NOMO-1 (cell line): Measurements from ENCODE around the gene ZMIZ1.

Source experiments
- DNase-seq, 2 experiments: peaks; one replicate each; lab custom pipeline; 2025; ENCODE audit not compliant: unreplicated experiment in 2 of 2; lab: John Stamatoyannopoulos, UW

ZMIZ1 gene

GRCh38 chr10:79345241-79346011 is 276.7 kb downstream of the ZMIZ1 start:
- DNase-seq: peak in 1 of 2 experiments; percentile 33

- no peak for DNase-seq
Measured at GRCh38 chr10:79346012-79346340, 277.2 kb downstream of the ZMIZ1 start.

GRCh38 chr10:79346388-79347225 is 277.8 kb downstream of the ZMIZ1 start:
- DNase-seq: no peak

GRCh38 chr10:79347226-79347893 is 278.6 kb downstream of the ZMIZ1 start, which contains the start of gene PPIF:
Gene PPIF, plus strand, starts transcription at chr10:79347469. Its CDS starts 80 bp downstream, at chr10:79347549.
- peak; percentile 83 to 93 for DNase-seq

- peak; percentile 61 to 68 for DNase-seq
Measured at GRCh38 chr10:79347894-79348639, 279.3 kb downstream of the ZMIZ1 start.

GRCh38 chr10:79348640-79348988 is 279.8 kb downstream of the ZMIZ1 start:
- DNase-seq: no peak

- DNase-seq: no peak
Measured at GRCh38 chr10:79349072-79349491, 280.3 kb downstream of the ZMIZ1 start.

DNA sequence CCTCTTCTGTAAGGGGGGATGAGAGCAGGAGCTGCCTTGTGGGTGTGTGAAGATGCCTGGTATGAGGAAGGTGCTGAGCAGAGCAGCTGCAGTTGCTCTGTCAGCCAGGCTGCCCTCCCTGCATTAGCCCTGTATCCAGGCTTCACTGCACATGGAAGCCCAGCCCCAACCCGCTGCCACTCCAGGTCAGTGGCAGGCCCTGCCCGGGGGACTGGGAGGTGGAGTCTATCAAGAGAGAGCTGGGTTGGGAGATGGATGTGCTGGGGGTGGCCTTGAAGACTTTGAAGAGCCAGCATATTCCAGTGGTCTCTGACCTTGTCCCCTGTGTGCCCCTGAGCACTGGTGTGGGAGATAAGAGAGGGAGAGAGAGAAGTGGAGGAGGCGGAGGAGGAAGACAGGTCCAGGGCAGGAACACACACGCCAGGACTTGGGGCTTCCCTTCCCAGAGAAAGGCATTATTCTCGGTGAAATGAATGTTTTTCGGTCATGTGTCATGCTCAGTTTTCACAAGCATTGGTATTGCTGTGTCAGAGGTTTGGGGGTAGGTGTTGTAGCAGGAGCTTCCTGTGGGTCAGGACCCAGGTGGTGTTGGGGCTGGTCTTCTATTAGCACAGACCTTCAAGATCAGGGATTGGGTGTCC is 281.1 kb downstream of the ZMIZ1 start:
- no peak for DNase-seq

GRCh38 chr10:79350407-79351154 is 281.8 kb downstream of the ZMIZ1 start:
- no peak for DNase-seq

DNA sequence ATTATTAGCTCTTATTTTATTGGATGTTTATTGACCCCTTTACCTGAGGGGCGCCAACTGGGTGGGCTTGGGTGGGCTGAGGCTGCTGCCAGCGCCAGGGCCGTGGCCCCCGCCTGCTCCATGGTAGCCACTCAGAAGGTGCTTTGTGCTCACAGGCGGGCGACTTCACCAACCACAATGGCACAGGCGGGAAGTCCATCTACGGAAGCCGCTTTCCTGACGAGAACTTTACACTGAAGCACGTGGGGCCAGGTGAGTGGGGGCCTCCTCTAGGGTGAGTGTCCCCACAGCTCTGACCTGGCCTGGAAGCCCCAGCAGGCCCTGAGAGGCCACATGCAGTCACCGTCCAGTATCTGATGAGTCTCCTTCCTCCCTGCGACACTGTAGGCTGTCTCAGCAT is 282.6 kb downstream of the ZMIZ1 start:
- DNase-seq: no peak

DNA sequence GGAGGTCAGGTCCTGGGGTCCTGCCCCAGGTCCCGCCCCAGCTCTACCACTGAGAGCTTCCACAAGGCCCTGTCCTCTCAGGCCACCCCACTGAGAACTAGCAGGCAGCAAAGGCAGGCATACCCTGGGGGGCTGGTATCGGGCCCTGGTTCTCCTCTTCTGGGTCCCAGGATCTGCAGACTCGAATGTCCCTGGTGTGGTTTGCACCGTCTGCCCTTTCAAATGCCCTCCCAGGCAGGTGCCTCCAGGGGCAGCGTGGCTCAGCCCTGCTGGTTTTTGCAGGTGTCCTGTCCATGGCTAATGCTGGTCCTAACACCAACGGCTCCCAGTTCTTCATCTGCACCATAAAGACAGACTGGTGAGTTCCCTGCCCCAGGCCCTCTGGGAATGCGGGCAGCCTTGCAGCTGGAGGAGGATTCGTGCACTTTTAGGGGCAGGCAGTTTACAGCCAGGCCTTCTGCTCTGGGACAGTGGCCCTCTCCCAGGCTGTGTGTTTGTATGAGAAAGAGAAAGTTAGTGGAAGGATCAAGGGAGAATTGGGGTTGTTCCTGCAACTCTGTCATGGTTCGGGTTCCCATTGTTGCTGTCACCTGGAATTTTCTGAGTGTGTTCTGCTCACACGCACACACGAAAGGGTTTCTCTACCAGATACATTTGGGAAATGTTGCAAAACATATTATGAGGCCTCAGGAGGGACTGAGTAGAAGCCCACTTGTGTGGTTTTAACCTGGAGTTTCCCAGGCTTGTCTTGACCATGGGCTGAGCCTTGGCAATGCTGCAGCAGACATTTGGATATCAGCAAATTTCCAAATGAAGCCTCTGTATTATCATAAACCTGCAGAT is 283.5 kb downstream of the ZMIZ1 start:
- DNase-seq: no peak

- peak; percentile 6 to 60 for DNase-seq
Measured at GRCh38 chr10:79353000-79353406, 284.2 kb downstream of the ZMIZ1 start.

- no peak for DNase-seq
Measured at GRCh38 chr10:79353726-79354125, 285.0 kb downstream of the ZMIZ1 start.

DNA sequence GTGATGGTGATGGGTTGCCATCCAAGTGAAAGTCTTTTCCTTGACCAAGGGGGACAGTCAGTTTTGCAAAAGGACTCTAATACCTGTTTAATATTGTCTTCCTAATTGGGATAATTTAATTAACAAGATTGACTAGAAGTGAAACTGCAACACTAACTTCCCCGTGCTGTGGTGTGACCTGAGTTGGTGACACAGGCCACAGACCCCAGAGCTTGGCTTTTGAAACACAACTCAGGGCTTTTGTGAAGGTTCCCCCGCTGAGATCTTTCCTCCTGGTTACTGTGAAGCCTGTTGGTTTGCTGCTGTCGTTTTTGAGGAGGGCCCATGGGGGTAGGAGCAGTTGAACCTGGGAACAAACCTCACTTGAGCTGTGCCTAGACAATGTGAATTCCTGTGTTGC is 285.4 kb downstream of the ZMIZ1 start:
- peak in 1 of 2 experiments; percentile 27 for DNase-seq

GRCh38 chr10:79354615-79355014 is 285.8 kb downstream of the ZMIZ1 start:
- DNase-seq: no peak

GRCh38 chr10:79355420-79356017 is 286.8 kb downstream of the ZMIZ1 start:
- DNase-seq: no peak

GRCh38 chr10:79356104-79356503 is 287.3 kb downstream of the ZMIZ1 start:
- peak; percentile 57 to 60 for DNase-seq

- DNase-seq: no peak
Measured at GRCh38 chr10:79357180-79357579, 288.4 kb downstream of the ZMIZ1 start.
